GM20000 (cell line): ENCODE data around the gene FAM200A.

Experiments
- DNase-seq: peaks from one replicate; pipeline ENCODE4 v3.0.0; 2012; ENCODE audit warnings: low spot score
- CTCF ChIP-seq: IDR thresholded peaks from 2 replicates; pipeline ENCODE4 v1.5.1; 2012; ENCODE audit warnings: mild to moderate bottlenecking, control low read depth; ENCODE audit errors: extremely low read depth, missing control alignments

FAM200A gene

GRCh38 chr7:99499371-99499720 lies 52.6 kb downstream of the FAM200A start:
- no peak for DNase-seq
- no peak for TF ChIP-seq CTCF

GRCh38 chr7:99498546-99498944 lies 53.4 kb downstream of the FAM200A start:
- TF ChIP-seq CTCF, result no peak
- DNase-seq, result no peak

- DNase-seq, result no peak
- no peak for TF ChIP-seq CTCF
These were observed 54.0 kb downstream of the FAM200A start for GRCh38 chr7:99497766-99498545.
